Body of pancreas (tissue), 4 donors: ENCODE results near the gene SULT1E1. TPM values are rescaled to one million over a fixed set of nuclear protein-coding genes. Genes with fewer than 3 reads are reported as not detected.

Experiments used
- ATAC-seq: fragments of 150-250 bp; one replicate; pipeline ENCODE4 v1.9.1; 2016
- DNase-seq, 4 donors: peaks; one replicate each; pipeline ENCODE4 v3.0.0-alpha.2; 2019
- H3K27ac ChIP-seq, 4 donors: fragments of 200-600 bp; sonication (generic); 1 replicate in 3 of 4; 2 replicates in 1 of 4; pipeline versions ENCODE4 v1.5.1 to v1.6.1; 2016 to 2019; ENCODE audit warnings: mild to moderate bottlenecking in 1 of 4, mixed read lengths in 1 of 4, moderate library complexity in 1 of 4
- H3K27me3 ChIP-seq, 2 donors: fragments of 200-600 bp; sonication (generic); one replicate each; pipeline ENCODE4 v1.6.0; 2016; ENCODE audit warnings: mild to moderate bottlenecking in 1 of 2
- H3K36me3 ChIP-seq, 2 donors: fragments of 200-600 bp; sonication (generic); replicated peaks in 1 of 2; 2 replicates each; pipeline ENCODE4 v1.5.1; 2016; ENCODE audit warnings: low read depth in 2 of 2; ENCODE audit not compliant: insufficient read depth in 1 of 2
- H3K4me1 ChIP-seq: fragments of 200-600 bp; sonication (generic); one replicate; pipeline ENCODE4 v1.6.0; 2016
- H3K4me3 ChIP-seq, 2 donors: fragments of 200-600 bp; sonication (generic); 1 replicate in 1 of 2; 2 replicates in 1 of 2; pipeline ENCODE4 v1.5.1; 2016 to 2019
- H3K9me3 ChIP-seq, 3 donors: fragments of 200-600 bp; sonication (generic); 1 replicate in 2 of 3; 2 replicates in 1 of 3; pipeline ENCODE4 v1.5.1; 2016
- POLR2A ChIP-seq, 3 donors: fragments of 450-650 bp; IDR thresholded peaks; one replicate each; pipeline ENCODE4 v1.6.1; 2016; ENCODE audit warnings: antibody characterized with exemption in 3 of 3, mild to moderate bottlenecking in 2 of 3
- WGBS, 2 donors: methylation state at CpG; one replicate each; pipeline ENCODE4 v1.1.5; 2017; 5-methylcytosine and 5-hydroxymethylcytosine counted together
- intact Hi-C: fragments of 100-400 bp; cut with DNase I; formaldehyde crosslinking; loops from one replicate; pipeline ENCODE4 v1.15.1; 2023
- total RNA-seq, 2 donors: library from RNA; depleted of rRNA; stranded (reverse); fragments of >200 nt; gene quantifications; one replicate each; pipeline ENCODE4 v1.1.0, GENCODE V29; 2016
- TF ChIP-seq, protein P1 (sequence below), 7 experiments: fragments of 450-650 bp in 4 of 7; fragments of 200-600 bp in 3 of 7; sonication (generic) in 3 of 7; IDR thresholded peaks; one replicate each; pipeline ENCODE4 v1.5.1; 2016 to 2019; ENCODE audit warnings: antibody characterized with exemption in 7 of 7

SULT1E1 gene
- total RNA-seq, 2 donors from 2014 or later, result 1.3 TPM; not detected in 1

DNA sequence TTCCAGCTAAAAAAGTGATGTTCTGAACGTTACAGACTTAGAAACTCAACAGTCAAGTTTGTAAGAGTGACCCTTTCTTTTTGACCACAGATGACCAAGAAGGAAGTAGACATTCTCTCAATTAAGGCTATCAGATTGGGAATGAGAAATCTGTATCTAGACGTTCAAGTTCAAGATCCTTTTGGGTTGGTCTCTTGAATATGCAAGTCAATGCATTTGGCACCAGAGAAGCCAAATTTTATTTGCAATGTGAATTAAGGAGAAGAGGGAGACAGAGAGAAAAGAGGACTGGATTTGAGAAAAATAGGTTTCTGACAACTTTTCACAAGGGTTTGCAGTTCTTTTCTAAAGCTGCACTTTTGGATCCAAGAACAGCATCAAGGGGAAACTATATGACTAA, 17.5 kb upstream of the SULT1E1 start:
- H3K27me3 ChIP-seq, result no peaks in the 10 kb centered on the region
- H3K9me3 ChIP-seq, result no peaks in the 10 kb centered on the region
- 41 to 45% methylated on average over 2 of the region's 2 CpGs for WGBS, 2 donors
- no peaks in the 10 kb centered on the region for H3K36me3 ChIP-seq
- no peak for ATAC-seq
- H3K4me1 ChIP-seq, result peaks cover 12% of the 10 kb centered on the region
- DNase-seq, result no peak
- no peak overlapping the region for H3K4me3 ChIP-seq
- H3K27ac ChIP-seq, result no peak overlapping the region
- intact Hi-C loops, result no loop called here
- no peak for TF ChIP-seq POLR2A (IDR thresholded peaks at IDR 0.05)
- TF ChIP-seq, protein P1, sequence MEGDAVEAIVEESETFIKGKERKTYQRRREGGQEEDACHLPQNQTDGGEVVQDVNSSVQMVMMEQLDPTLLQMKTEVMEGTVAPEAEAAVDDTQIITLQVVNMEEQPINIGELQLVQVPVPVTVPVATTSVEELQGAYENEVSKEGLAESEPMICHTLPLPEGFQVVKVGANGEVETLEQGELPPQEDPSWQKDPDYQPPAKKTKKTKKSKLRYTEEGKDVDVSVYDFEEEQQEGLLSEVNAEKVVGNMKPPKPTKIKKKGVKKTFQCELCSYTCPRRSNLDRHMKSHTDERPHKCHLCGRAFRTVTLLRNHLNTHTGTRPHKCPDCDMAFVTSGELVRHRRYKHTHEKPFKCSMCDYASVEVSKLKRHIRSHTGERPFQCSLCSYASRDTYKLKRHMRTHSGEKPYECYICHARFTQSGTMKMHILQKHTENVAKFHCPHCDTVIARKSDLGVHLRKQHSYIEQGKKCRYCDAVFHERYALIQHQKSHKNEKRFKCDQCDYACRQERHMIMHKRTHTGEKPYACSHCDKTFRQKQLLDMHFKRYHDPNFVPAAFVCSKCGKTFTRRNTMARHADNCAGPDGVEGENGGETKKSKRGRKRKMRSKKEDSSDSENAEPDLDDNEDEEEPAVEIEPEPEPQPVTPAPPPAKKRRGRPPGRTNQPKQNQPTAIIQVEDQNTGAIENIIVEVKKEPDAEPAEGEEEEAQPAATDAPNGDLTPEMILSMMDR (IDR thresholded peaks at IDR 0.05), result no peak

DNA sequence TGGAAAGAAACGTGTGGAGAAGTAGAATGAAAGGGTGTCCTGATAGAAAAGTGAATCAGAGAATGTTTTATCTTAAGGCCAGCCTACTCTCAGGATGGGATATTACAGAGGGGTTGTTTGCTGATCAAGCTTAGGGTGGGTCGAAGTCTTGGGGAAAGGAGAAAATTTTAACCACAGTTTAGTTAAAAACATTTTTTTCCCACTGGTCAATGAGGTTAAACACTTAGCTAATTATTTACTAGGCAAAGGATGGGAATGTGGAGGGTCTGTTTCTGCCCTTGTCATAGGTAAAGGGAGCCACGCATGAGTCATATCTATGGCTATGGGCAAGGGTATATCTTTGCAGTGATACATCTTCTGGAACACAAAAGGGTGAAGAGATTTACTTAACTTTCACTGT, 16.1 kb upstream of the SULT1E1 start:
- no peaks in the 10 kb centered on the region for H3K27me3 ChIP-seq
- H3K4me3 ChIP-seq, result no peak overlapping the region
- ATAC-seq, result no peak
- no peaks in the 10 kb centered on the region for H3K36me3 ChIP-seq
- H3K4me1 ChIP-seq, result peaks cover 12% of the 10 kb centered on the region
- intact Hi-C loops, result no loop called here
- no peak for DNase-seq
- no peaks in the 10 kb centered on the region for H3K9me3 ChIP-seq
- TF ChIP-seq, protein P1 (IDR thresholded peaks at IDR 0.05), result no peak
- no peak for TF ChIP-seq POLR2A (IDR thresholded peaks at IDR 0.05)
- 40 to 43% methylated on average over 3 of the region's 3 CpGs for WGBS, 2 donors
- no peak overlapping the region for H3K27ac ChIP-seq

DNA sequence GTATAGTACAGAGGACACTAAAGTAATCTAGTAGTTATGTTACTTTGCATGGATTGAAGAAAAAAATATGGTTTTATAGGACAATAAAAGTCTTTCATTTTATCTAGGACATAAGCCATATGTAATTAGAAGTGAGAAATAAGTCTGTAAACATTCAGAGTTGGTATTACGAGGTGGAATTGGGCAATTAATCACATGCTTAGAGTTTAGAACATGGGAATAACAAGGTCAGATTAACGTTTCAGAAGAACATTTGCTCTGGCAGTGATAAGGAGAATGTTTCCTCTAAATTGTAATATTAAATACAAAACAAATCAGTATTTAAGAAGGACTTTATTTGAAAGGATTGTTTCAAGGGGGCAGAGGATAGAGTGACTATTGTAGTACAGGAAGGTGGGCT, 15.6 kb upstream of the SULT1E1 start:
- Histone ChIP-seq H3K9me3 (no peaks in the 10 kb centered on the region), H3K36me3 (no peaks in the 10 kb centered on the region), H3K4me3 (no peak overlapping the region), H3K27me3 (no peaks in the 10 kb centered on the region), H3K27ac (no peak overlapping the region), H3K4me1 (peaks cover 12% of the 10 kb centered on the region)
- ATAC-seq (no peak), DNase-seq (no peak)
- TF ChIP-seq, protein P1 (IDR thresholded peaks at IDR 0.05), result no peak
- no peak for TF ChIP-seq POLR2A (IDR thresholded peaks at IDR 0.05)
- WGBS, 2 donors, result 7% methylated on average over 2 of the region's 2 CpGs
- intact Hi-C loops, result no loop called here

DNA sequence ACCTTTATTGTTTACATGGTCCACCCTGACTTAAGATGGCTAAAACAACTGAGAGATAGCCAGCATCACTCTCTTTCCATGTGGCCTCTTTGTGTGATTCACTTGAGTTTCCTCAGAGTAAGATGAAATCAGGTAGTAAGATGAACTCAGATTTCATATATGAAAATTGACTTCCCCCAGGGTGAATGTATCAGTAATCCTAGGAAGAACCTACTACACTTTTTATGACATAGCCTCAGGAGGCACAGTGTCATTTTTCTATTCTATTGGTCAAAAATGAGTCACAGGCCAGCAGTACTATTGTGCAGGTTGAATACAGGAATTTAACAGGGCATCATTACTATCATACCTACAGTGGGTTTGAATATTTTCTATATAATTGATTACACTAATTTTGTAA, 14.6 kb upstream of the SULT1E1 start:
- Histone ChIP-seq H3K4me3 (no peak overlapping the region), H3K27me3 (no peaks in the 10 kb centered on the region), H3K27ac (no peak overlapping the region), H3K9me3 (no peaks in the 10 kb centered on the region), H3K4me1 (peaks cover 12% of the 10 kb centered on the region), H3K36me3 (no peaks in the 10 kb centered on the region)
- DNase-seq, result no peak
- intact Hi-C loops, result no loop called here
- no peak for TF ChIP-seq POLR2A (IDR thresholded peaks at IDR 0.05)
- TF ChIP-seq, protein P1 (IDR thresholded peaks at IDR 0.05), result no peak
- ATAC-seq, result no peak

DNA sequence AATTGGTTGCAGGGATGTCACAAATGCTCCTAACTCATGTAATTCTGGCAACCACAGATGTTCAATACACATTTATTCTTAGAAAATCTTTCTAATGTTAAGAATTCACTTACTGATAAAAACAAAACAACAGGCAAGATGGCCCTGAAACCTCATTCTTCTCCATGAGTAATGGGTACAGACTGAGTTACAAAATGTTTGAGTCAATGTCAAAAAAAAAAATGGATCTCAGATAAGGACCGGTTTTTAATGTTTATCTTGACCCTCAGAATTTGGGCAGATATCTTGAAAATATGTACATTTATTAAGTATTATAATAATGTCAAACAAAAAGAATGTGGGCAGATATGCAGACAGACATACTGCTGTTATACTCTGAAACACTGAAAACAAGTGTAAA, 1.8 kb upstream of the SULT1E1 start:
- TF ChIP-seq, protein P1 (IDR thresholded peaks at IDR 0.05), result no peak
- TF ChIP-seq POLR2A (IDR thresholded peaks at IDR 0.05), result no peak
- WGBS, 2 donors, result 5% methylated on average over 1 of the region's 1 CpG
- H3K4me1 ChIP-seq, result peaks cover 15% of the 10 kb centered on the region
- no peaks in the 10 kb centered on the region for H3K9me3 ChIP-seq
- intact Hi-C loops, result no loop called here
- no peak overlapping the region for H3K27ac ChIP-seq
- ATAC-seq (no peak), DNase-seq (no peak)
- H3K36me3 ChIP-seq, result no peaks in the 10 kb centered on the region
- H3K27me3 ChIP-seq, result no peaks in the 10 kb centered on the region
- no peak overlapping the region for H3K4me3 ChIP-seq
